Endothelial cell of umbilical vein (primary cell): ENCODE data around the gene GPHB5. TPM values are rescaled to one million over a fixed set of nuclear protein-coding genes. Genes with fewer than 3 reads are reported as not detected.

Experiments used
- BruUV-seq: library from RNA; stranded (reverse); fragments of 400-500 nt; replicated peaks from 2 replicates; lab custom pipeline; 2021; lab: Mats Ljungman, UMichigan
- CTCF ChIA-PET: fragments of 300-600, 350-600 bp; sonication (Branson Sonifier 250); formaldehyde crosslinking; loops from one replicate; lab custom pipeline; 2021; ENCODE audit warnings: antibody characterized with exemption, inconsistent platforms; lab: Charles Lee
- POLR2A ChIA-PET: fragments of 300-600, 350-600 bp; sonication (Branson Sonifier 250); formaldehyde crosslinking; loops from one replicate; lab custom pipeline; 2021; ENCODE audit warnings: antibody characterized with exemption, inconsistent platforms; lab: Charles Lee
- DNase-seq: peaks from one replicate; pipeline ENCODE4 v3.0.0-alpha.2; 2011; ENCODE audit warnings: low read depth, low spot score
- FAIRE-seq: peaks from 2 replicates; lab custom pipeline; 2011; peaks lifted over from hg19 to GRCh38; lab: Jason Lieb, UNC
- H2AFZ ChIP-seq: 2 replicates; pipeline ENCODE4 v1.6.0; 2012; ENCODE audit warnings: low read depth, low read length, control low read depth, inconsistent platforms
- H3K27ac ChIP-seq: 2 replicates; pipeline ENCODE4 v1.5.1; 2011; ENCODE audit warnings: low read depth, mild to moderate bottlenecking, control low read depth, low read length, moderate library complexity; ENCODE audit not compliant: insufficient read depth
- H3K27me3 ChIP-seq, 2 experiments: 2 replicates each; pipeline versions ENCODE4 v1.6.0 to v1.6.1; 2011; ENCODE audit warnings: low read length in 2 of 2, mixed read lengths in 1 of 2; ENCODE audit not compliant: control insufficient read depth in 2 of 2, insufficient read depth in 2 of 2
- H3K36me3 ChIP-seq, 2 experiments: 2 replicates in 1 of 2; 3 replicates in 1 of 2; pipeline ENCODE4 v1.5.1; 2011; ENCODE audit warnings: low read length in 2 of 2, mild to moderate bottlenecking in 1 of 2, moderate library complexity in 1 of 2; ENCODE audit not compliant: control insufficient read depth in 2 of 2, insufficient read depth in 2 of 2; ENCODE audit errors: extremely low read depth in 1 of 2
- H3K4me1 ChIP-seq: 3 replicates; pipeline ENCODE4 v1.5.1; 2011; ENCODE audit warnings: mild to moderate bottlenecking, low read length; ENCODE audit not compliant: control insufficient read depth, insufficient read depth; ENCODE audit errors: extremely low read depth
- H3K4me2 ChIP-seq: 2 replicates; pipeline ENCODE4 v1.6.1; 2011; ENCODE audit warnings: low read length, control low read depth, mixed read lengths; ENCODE audit not compliant: insufficient read depth
- H3K4me3 ChIP-seq, 3 experiments: fragments of 200-600 bp in 1 of 3; sonication (generic), shearing (Covaris generic) in 1 of 3; replicated peaks in 1 of 3; 2 replicates each; pipeline ENCODE4 v1.5.1; 2011 to 2016; ENCODE audit warnings: control low read depth in 3 of 3, low read length in 3 of 3, mild to moderate bottlenecking in 2 of 3, inconsistent platforms in 1 of 3, low read depth in 1 of 3, moderate library complexity in 1 of 3; ENCODE audit not compliant: insufficient read depth in 1 of 3
- H3K79me2 ChIP-seq: 2 replicates; pipeline ENCODE4 v1.6.0; 2012; ENCODE audit warnings: low read length, inconsistent platforms; ENCODE audit not compliant: control insufficient read depth, insufficient read depth
- H3K9ac ChIP-seq: replicated peaks from 2 replicates; pipeline ENCODE3; 2011; ENCODE audit warnings: low read length, control low read depth; ENCODE audit not compliant: insufficient read depth; ENCODE audit errors: extremely low read depth
- H3K9me1 ChIP-seq: replicated peaks from 3 replicates; pipeline ENCODE4 v1.6.0; 2011; ENCODE audit warnings: mild to moderate bottlenecking, low read length; ENCODE audit not compliant: control insufficient read depth, insufficient read depth; ENCODE audit errors: extremely low read depth
- H3K9me3 ChIP-seq: replicated peaks from 2 replicates; pipeline ENCODE4 v1.5.1; 2012; ENCODE audit warnings: low read length, inconsistent platforms; ENCODE audit not compliant: control insufficient read depth, insufficient read depth
- H4K20me1 ChIP-seq: replicated peaks from 2 replicates; pipeline ENCODE3; 2011; ENCODE audit warnings: mild to moderate bottlenecking, low read length; ENCODE audit not compliant: control insufficient read depth, insufficient read depth; ENCODE audit errors: extremely low read depth
- EZH2 ChIP-seq: IDR thresholded peaks from 2 replicates; pipeline ENCODE4 v1.6.1; 2012; ENCODE audit warnings: borderline replicate concordance, low read depth, mild to moderate bottlenecking, moderate library complexity, low read length, inconsistent platforms; ENCODE audit not compliant: severe bottlenecking
- FOS ChIP-seq: IDR thresholded peaks from 2 replicates; pipeline ENCODE4 v1.6.1; 2011; ENCODE audit warnings: mild to moderate bottlenecking, low read length, moderate library complexity, borderline replicate concordance; ENCODE audit not compliant: insufficient read depth
- GATA2 ChIP-seq: IDR thresholded peaks from 2 replicates; pipeline ENCODE4 v1.7.0; 2011; ENCODE audit warnings: low read depth, mild to moderate bottlenecking, moderate library complexity, mixed read lengths, low read length; ENCODE audit not compliant: insufficient read length, insufficient read depth
- JUN ChIP-seq: IDR thresholded peaks from 2 replicates; pipeline ENCODE4 v1.6.1; 2011; ENCODE audit warnings: borderline replicate concordance, low read depth; ENCODE audit not compliant: insufficient read length, insufficient read depth
- POLR2A ChIP-seq: IDR thresholded peaks from 2 replicates; pipeline ENCODE4 v1.6.1; 2012; ENCODE audit warnings: low read depth, mild to moderate bottlenecking, control low read depth, low read length
- POLR2AphosphoS5 ChIP-seq: IDR thresholded peaks from 2 replicates; pipeline ENCODE4 v1.6.1; 2012; ENCODE audit warnings: low read depth, mild to moderate bottlenecking, control low read depth, low read length, moderate library complexity; ENCODE audit not compliant: insufficient read depth
- dilution Hi-C: fragments of 300-500 bp; cut with MboI; formaldehyde crosslinking; loops from one replicate; pipeline ENCODE4 v1.15.0; 2019; ENCODE audit warnings: low sequenced_read_pairs; ENCODE audit not compliant: extremely low pct_ligation_motif_present
- intact Hi-C: fragments of 100-400 bp; cut with micrococcal nuclease; formaldehyde crosslinking; loops from one replicate; pipeline ENCODE4 v1.10.0; 2022
- polyA plus RNA-seq, 4 experiments: library from polyadenylated mRNA; depleted of rRNA in 3 of 4; stranded (reverse) in 3 of 4; unstranded in 1 of 4; fragments of >200 nt; gene quantifications; 2 replicates each; pipeline versions ENCODE4 v1.2.1 to v1.2.3, GENCODE V29; 2011 to 2012; ENCODE audit warnings: missing spikeins in 1 of 4
- total RNA-seq: library from RNA; stranded (reverse); gene quantifications from 2 replicates; pipeline ENCODE4 v1.2.3, GENCODE V29; 2021
- TF ChIP-seq, protein P1 (sequence below): IDR thresholded peaks from 2 replicates; pipeline ENCODE4 v1.6.1; 2011; ENCODE audit not compliant: insufficient read depth, insufficient read length

GPHB5 gene
- total and polyA plus RNA-seq, 2 donors (not counting 3 experiments of a cell fraction or from before 2014, with no cell fraction given): not detected

DNA sequence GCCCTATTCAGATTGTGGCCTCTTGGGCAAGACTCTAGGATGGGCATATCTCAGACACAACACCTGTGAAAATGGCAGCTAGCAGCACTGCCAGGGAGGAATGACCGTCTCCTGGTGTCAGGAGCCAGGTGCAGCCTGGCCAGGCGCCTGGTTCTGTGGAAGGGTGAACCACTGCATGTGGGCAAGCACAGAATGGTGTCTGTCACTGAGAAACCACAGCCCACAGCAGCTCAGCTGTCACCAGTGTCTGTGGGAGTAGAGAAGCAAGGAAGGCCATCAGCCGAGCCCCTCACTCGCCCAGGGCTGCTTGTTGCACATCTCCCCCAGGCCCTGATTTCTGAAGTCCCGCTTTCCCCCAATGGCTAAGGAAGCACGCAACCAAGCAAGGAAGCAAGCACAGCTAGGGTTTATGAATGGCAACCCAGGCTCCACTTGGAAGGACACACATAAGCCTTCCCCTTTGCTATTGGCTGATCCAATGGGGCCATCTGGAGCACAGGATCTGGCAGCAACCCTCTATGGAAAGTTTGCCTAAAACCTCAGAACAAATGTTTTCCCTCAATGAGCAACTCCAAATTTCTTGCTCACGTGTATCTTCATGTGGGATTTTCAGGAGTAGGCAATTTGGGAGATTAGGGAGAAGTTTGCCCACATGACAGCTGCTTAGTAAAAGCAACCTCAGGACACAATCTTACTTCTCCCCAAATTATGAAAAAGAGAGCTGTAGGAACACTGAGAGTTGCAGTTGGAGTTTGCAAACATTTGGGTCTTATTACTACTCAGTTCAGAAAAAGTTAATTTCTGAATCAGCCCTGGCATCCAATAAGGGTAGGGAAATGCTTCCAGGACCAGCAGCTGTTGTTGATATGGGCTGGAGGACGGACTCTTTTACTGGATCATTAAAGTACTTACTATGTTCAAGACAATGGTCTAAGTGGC lies 44.7 kb downstream of the GPHB5 start:
- peak; percentile 26 for TF ChIP-seq POLR2A
- no peak for TF ChIP-seq JUN
- Histone ChIP-seq H3K36me3 (peaks cover 20 to 41% of the 10 kb centered on the region in 2 experiments), H3K27me3 (no peaks in the 10 kb centered on the region), H3K9me3 (no peaks in the 10 kb centered on the region), H2AFZ (no peak overlapping the region), H3K9ac (no peak overlapping the region), H3K79me2 (peaks cover 69% of the 10 kb centered on the region), H3K4me3 (no peak overlapping the region), H3K9me1 (no peaks in the 10 kb centered on the region), H3K27ac (no peak overlapping the region), H3K4me1 (peaks cover 3% of the 10 kb centered on the region), H3K4me2 (no peak overlapping the region), H4K20me1 (no peaks in the 10 kb centered on the region)
- CTCF ChIA-PET: interaction anchor here (4.0 to 4.4 kb wide), 2 partner anchors 69 to 99 kb away, joined by 22 to 27 read pairs; partner anchors contain the start of gene RHOJ
- intact Hi-C loops: no loop called here
- POLR2A ChIA-PET: no interaction called here
- no TSS peak for BruUV-seq
- DNase-seq (no peak), FAIRE-seq (no peak)
- dilution Hi-C loops: no loop called here

- ChIA-PET CTCF (interaction anchor here (0.7 to 4.4 kb wide), 3 partner anchors 13 to 98 kb away, joined by 3 to 22 read pairs (median 3); no protein-coding TSS in a partner anchor), POLR2A (no interaction called here)
- H3K27me3 ChIP-seq: no peaks in the 10 kb centered on the region
- dilution Hi-C loops (no loop called here), intact Hi-C loops (no loop called here)
- no peaks in the 10 kb centered on the region for H4K20me1 ChIP-seq
- no peaks in the 10 kb centered on the region for H3K9me1 ChIP-seq
- TF ChIP-seq, protein P1, sequence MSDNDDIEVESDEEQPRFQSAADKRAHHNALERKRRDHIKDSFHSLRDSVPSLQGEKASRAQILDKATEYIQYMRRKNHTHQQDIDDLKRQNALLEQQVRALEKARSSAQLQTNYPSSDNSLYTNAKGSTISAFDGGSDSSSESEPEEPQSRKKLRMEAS: no peak
- no peak for TF ChIP-seq POLR2A
- no peak for TF ChIP-seq EZH2
- peak; percentile 16 for TF ChIP-seq GATA2
- TF ChIP-seq FOS: no peak
- TF ChIP-seq POLR2AphosphoS5: no peak
- TF ChIP-seq JUN: no peak
- no peak overlapping the region for H3K4me3 ChIP-seq
- H3K79me2 ChIP-seq: peaks cover 72% of the 10 kb centered on the region
- no peaks in the 10 kb centered on the region for H3K9me3 ChIP-seq
- peaks cover 3% of the 10 kb centered on the region for H3K4me1 ChIP-seq
- DNase-seq (peak; percentile 51), FAIRE-seq (no peak)
- H3K36me3 ChIP-seq: peaks cover 27 to 41% of the 10 kb centered on the region in 2 experiments
- H3K4me2 ChIP-seq: no peak overlapping the region
- H3K27ac ChIP-seq: no peak overlapping the region
- no peak overlapping the region for H3K9ac ChIP-seq
- no TSS peak for BruUV-seq
- H2AFZ ChIP-seq: no peak overlapping the region
Observed at GRCh38 chr14:63273129-63273528, 45.6 kb downstream of the GPHB5 start.
